ENCODE data around the gene FTO. TPM values are rescaled to one million over a fixed set of nuclear protein-coding genes. Genes with fewer than 3 reads are reported as not detected.

Gene FTO
- total and polyA plus RNA-seq, 2 of the 13 experiments (the other 11 are each of a cell fraction or from before 2014, with no cell fraction given), result 41.6 to 55.8 TPM

DNA sequence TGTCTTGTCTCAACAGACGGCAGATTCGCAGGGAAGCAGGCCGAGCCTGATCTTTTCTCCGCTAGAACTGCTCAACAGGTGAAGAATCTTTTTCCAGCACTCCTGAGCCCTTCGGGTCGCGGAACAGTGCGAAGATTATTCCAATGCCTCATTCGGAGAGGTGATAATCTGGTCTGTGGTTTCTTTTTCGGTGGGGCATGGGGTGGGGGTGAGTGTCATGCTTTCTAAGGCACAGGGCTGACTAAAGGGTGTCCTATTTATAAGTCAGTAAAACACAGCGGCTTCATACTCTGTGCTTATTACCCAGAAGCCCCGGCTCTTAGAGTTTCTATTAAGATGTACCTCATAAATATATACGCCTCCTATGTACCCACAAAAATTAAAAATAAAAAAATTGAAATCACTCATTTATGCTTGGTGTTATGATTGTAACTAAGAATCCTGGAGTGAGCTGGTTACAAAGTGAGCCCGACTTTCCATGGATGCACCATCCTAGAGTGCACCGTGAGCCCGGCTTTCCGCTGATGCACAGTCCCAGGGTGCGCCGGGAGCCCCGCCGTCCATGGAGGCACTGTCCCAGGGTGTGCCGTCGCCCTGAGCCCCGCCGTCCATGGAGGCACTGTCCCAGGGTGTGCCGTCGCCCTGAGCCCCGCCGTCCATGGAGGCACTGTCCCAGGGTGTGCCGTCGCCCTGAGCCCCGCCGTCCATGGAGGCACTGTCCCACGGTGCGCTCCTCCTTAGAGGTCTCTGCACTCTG, 417.8 kb downstream of the FTO start:
- in situ Hi-C loops (cut with HindIII; ENCODE audit: extremely low pct_ligation_motif_present, low pct_unique_long_range_greater_than_20kb), result no loop called here
- CTCF ChIA-PET (ENCODE audit: low intra/inter-chr PET ratio, low total read pairs), result no interaction called here
- DNase-seq (ENCODE audit: low spot score) (no peak), ATAC-seq (no peak), FAIRE-seq (no peak)
- Histone ChIP-seq H3K27me3 (ENCODE audit: control insufficient read depth in 1 of 2, insufficient read depth in 2 of 2, low read length in 2 of 2) (no peaks in the 10 kb centered on the region), H3K79me2 (ENCODE audit: insufficient read depth, low read length) (no peaks in the 10 kb centered on the region), H3K9me3 (ENCODE audit: low read length) (no peaks in the 10 kb centered on the region), H3K9ac (ENCODE audit: insufficient read depth, low read depth, low read length) (no peak overlapping the region), H3K27ac (ENCODE audit: extremely low read length, insufficient read depth, low read length) (no peak overlapping the region), H3K4me1 (ENCODE audit: insufficient read depth, low read length) (peaks cover 38% of the 10 kb centered on the region), H3K4me2 (ENCODE audit: low read depth, low read length) (no peak overlapping the region), H4K20me1 (ENCODE audit: insufficient read depth, low read length) (no peaks in the 10 kb centered on the region), H3K36me3 (replicated peaks in 1 of 2; ENCODE audit: control insufficient read depth in 1 of 2, insufficient read depth in 2 of 2, low read length in 2 of 2) (no peaks in the 10 kb centered on the region), H2AFZ (ENCODE audit: low read length) (no peak overlapping the region), H3K4me3 (replicated peaks in 1 of 3; ENCODE audit: insufficient read depth in 1 of 3, low read depth in 2 of 3, low read length in 3 of 3) (no peak overlapping the region)
- POLR2A ChIA-PET, result no interaction called here
- WGBS (ENCODE audit: low lambda C conversion rate), result 98% methylated on average over 31 of the region's 35 CpGs
- intact Hi-C loops (cut with micrococcal nuclease; ENCODE audit: unreplicated experiment), result no loop called here
- no TSS peak for BruUV-seq (replicated peaks)
- TF ChIP-seq HOXD1 (CRISPR knock-in tag; IDR thresholded peaks at IDR 0.05), result no peak
- TF ChIP-seq ZNF543 (CRISPR knock-in tag; IDR thresholded peaks at IDR 0.05), result no peak
- no peak for TF ChIP-seq PPARG (CRISPR knock-in tag; conservative IDR thresholded peaks at IDR 0.05)
- no peak for TF ChIP-seq ZNF709 (CRISPR knock-in tag; IDR thresholded peaks at IDR 0.05)
- TF ChIP-seq ZNF547 (CRISPR knock-in tag; IDR thresholded peaks at IDR 0.05), result no peak
- no peak for TF ChIP-seq TBX3 (IDR thresholded peaks at IDR 0.05; ENCODE audit: borderline replicate concordance)
- no peak for TF ChIP-seq ZNF83 (CRISPR knock-in tag; IDR thresholded peaks at IDR 0.05; ENCODE audit: borderline replicate concordance)
- TF ChIP-seq, protein P1, sequence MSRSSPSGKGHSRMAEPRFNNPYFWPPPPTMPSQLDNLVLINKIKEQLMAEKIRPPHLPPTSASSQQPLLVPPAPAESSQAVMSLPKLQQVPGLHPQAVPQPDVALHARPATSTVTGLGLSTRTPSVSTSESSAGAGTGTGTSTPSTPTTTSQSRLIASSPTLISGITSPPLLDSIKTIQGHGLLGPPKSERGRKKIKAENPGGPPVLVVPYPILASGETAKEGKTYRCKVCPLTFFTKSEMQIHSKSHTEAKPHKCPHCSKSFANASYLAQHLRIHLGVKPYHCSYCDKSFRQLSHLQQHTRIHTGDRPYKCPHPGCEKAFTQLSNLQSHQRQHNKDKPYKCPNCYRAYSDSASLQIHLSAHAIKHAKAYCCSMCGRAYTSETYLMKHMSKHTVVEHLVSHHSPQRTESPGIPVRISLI (CRISPR knock-in tag; IDR thresholded peaks at IDR 0.05; ENCODE audit: borderline replicate concordance), result no peak
- TF ChIP-seq SP2 (CRISPR knock-in tag; IDR thresholded peaks at IDR 0.05), result no peak
- TF ChIP-seq MTA3 (CRISPR knock-in tag; IDR thresholded peaks at IDR 0.05), result no peak
- TF ChIP-seq SMYD3 (CRISPR knock-in tag; IDR thresholded peaks at IDR 0.05), result no peak
